ENCODE results near the gene IL37. TPM values are rescaled to one million over a fixed set of nuclear protein-coding genes. Genes with fewer than 3 reads are reported as not detected.

The IL37 gene
- total RNA-seq, 1 donor from 2014 or later: not detected

- H3K4me3 ChIP-seq (ENCODE audit: insufficient read depth, low read depth, low read length): no peak overlapping the region
- FAIRE-seq: no peak
- DNase-seq (ENCODE audit: low read depth): no peak
- Mint-ChIP-seq H3K9me3 (ENCODE audit: unreplicated experiment) (no peaks in the 10 kb centered on the region), H3K27ac (ENCODE audit: unreplicated experiment) (no peak overlapping the region), H3K4me3 (ENCODE audit: unreplicated experiment) (no peak overlapping the region), H3K36me3 (ENCODE audit: low read depth, unreplicated experiment) (no peaks in the 10 kb centered on the region), H3K27me3 (ENCODE audit: low read depth, unreplicated experiment) (peaks cover 22% of the 10 kb centered on the region), H3K4me1 (ENCODE audit: low read depth, unreplicated experiment) (no peaks in the 10 kb centered on the region)
- H2AFZ ChIP-seq (ENCODE audit: low read depth, low read length): no peak overlapping the region
- H3K27ac ChIP-seq (ENCODE audit: low read depth, low read length): no peak overlapping the region
- H3K9me3 ChIP-seq (ENCODE audit: insufficient read depth, low read depth, low read length): no peaks in the 10 kb centered on the region
- no peaks in the 10 kb centered on the region for H3K36me3 ChIP-seq (ENCODE audit: insufficient read depth, low read length)
- H3K79me2 ChIP-seq (ENCODE audit: insufficient read depth, low read length): no peaks in the 10 kb centered on the region
- H3K4me1 ChIP-seq (ENCODE audit: insufficient read depth, low read length): no peaks in the 10 kb centered on the region
- peaks cover 11% of the 10 kb centered on the region for H3K27me3 ChIP-seq (ENCODE audit: insufficient read depth, low read length)
- TF ChIP-seq CTCF (IDR thresholded peaks at IDR 0.05; ENCODE audit: insufficient read depth, low read depth, low read length) (no peak), EZH2 (IDR thresholded peaks at IDR 0.05; ENCODE audit: insufficient read depth, low read length) (no peak)
- no peak overlapping the region for H3K4me2 ChIP-seq (ENCODE audit: low read length)
- no peaks in the 10 kb centered on the region for H4K20me1 ChIP-seq (ENCODE audit: insufficient read depth, low read length)
- no peak overlapping the region for H3K9ac ChIP-seq (ENCODE audit: low read length)
Measured at GRCh38 chr2:112962308-112963175, 51.6 kb downstream of the IL37 start.

DNA sequence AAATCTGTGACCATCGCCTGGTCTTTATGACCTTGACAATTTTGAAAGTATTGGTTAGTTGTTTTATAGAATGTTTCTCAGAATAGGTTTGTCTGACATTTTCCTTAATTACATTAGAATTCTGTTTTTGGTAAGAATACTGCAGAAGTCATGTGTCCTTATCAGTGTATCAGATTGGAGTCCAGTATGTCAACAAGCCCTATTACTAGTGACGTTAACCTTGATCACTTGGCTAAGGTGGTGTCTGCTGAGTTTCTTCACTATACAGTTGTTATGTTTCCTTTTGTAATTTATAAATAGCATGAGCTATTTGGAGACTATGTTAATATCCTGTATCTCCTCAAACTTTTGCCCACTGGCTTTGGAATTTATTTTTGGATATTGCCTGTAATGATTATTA is 56.1 kb downstream of the IL37 start:
- peaks cover 30% of the 10 kb centered on the region for H3K27me3 Mint-ChIP-seq (ENCODE audit: low read depth, unreplicated experiment)
- DNase-seq (ENCODE audit: low read depth) (no peak), FAIRE-seq (no peak)

More for the DNA sequence above, 56.1 kb downstream of the IL37 start:
- peaks cover 14% of the 10 kb centered on the region for H3K27me3 ChIP-seq (ENCODE audit: insufficient read depth, low read length)
- no peak overlapping the region for H3K4me3 ChIP-seq (ENCODE audit: insufficient read depth, low read depth, low read length)
- H3K27ac ChIP-seq (ENCODE audit: low read depth, low read length): no peak overlapping the region
- no peaks in the 10 kb centered on the region for H3K36me3 ChIP-seq (ENCODE audit: insufficient read depth, low read length)
- Mint-ChIP-seq H3K9me3 (ENCODE audit: unreplicated experiment) (no peaks in the 10 kb centered on the region), H3K4me1 (ENCODE audit: low read depth, unreplicated experiment) (no peaks in the 10 kb centered on the region), H3K27ac (ENCODE audit: unreplicated experiment) (no peak overlapping the region), H3K36me3 (ENCODE audit: low read depth, unreplicated experiment) (no peaks in the 10 kb centered on the region), H3K4me3 (ENCODE audit: unreplicated experiment) (no peak overlapping the region)
- H4K20me1 ChIP-seq (ENCODE audit: insufficient read depth, low read length): no peaks in the 10 kb centered on the region
- H3K4me2 ChIP-seq (ENCODE audit: low read length): no peak overlapping the region
- no peak overlapping the region for H2AFZ ChIP-seq (ENCODE audit: low read depth, low read length)
- no peak for TF ChIP-seq CTCF (IDR thresholded peaks at IDR 0.05; ENCODE audit: insufficient read depth, low read depth, low read length)
- no peak for TF ChIP-seq EZH2 (IDR thresholded peaks at IDR 0.05; ENCODE audit: insufficient read depth, low read length)
- no peaks in the 10 kb centered on the region for H3K79me2 ChIP-seq (ENCODE audit: insufficient read depth, low read length)
- H3K9me3 ChIP-seq (ENCODE audit: insufficient read depth, low read depth, low read length): no peaks in the 10 kb centered on the region
- H3K9ac ChIP-seq (ENCODE audit: low read length): no peak overlapping the region
- no peaks in the 10 kb centered on the region for H3K4me1 ChIP-seq (ENCODE audit: insufficient read depth, low read length)

Other genes with a start within 250 kb of the IL37 start
- not detected in 2 replicates for gene NT5DC4, start 190.1 kb upstream of the IL37 start, total RNA-seq
- 0.96 and 2.1 TPM in 2 replicates for gene CKAP2L, start 146.6 kb upstream of the IL37 start, total RNA-seq
- 0.31 and 0.43 TPM in 2 replicates for gene IL1A, start 126.7 kb upstream of the IL37 start, total RNA-seq
- not detected in 2 replicates for gene IL1B, start 74.4 kb upstream of the IL37 start, total RNA-seq
- gene IL36G, start 66.8 kb downstream of the IL37 start, total RNA-seq: not detected in 2 replicates
- gene IL36A, start 94.3 kb downstream of the IL37 start, total RNA-seq: not detected in 2 replicates
- not detected in 2 replicates for gene IL36B, start 141.7 kb downstream of the IL37 start, total RNA-seq
- gene IL36RN, start 148.0 kb downstream of the IL37 start, total RNA-seq: 0.14 TPM in 1 of 2 replicates, not detected in the other
- gene IL1F10, start 156.8 kb downstream of the IL37 start, total RNA-seq: not detected in 2 replicates
- not detected in 2 replicates for gene IL1RN, start 216.4 kb downstream of the IL37 start, total RNA-seq